Ureter (tissue), 1 donor: ENCODE results near the gene SPOCK1. TPM values are rescaled to one million over a fixed set of nuclear protein-coding genes. Genes with fewer than 3 reads are reported as not detected.

Source experiments
- DNase-seq: peaks from one replicate; pipeline ENCODE4 v3.0.0-alpha.2; 2020; ENCODE audit warnings: low spot score
- total RNA-seq: library from RNA; stranded (reverse); gene quantifications from one replicate; pipeline ENCODE4 v1.2.4, GENCODE V29; 2023
- donor health status: DM: yes; HTN: yes; CAD: no.

The SPOCK1 gene
- total RNA-seq, 1 donor from 2014 or later, result 15.6 TPM

DNA sequence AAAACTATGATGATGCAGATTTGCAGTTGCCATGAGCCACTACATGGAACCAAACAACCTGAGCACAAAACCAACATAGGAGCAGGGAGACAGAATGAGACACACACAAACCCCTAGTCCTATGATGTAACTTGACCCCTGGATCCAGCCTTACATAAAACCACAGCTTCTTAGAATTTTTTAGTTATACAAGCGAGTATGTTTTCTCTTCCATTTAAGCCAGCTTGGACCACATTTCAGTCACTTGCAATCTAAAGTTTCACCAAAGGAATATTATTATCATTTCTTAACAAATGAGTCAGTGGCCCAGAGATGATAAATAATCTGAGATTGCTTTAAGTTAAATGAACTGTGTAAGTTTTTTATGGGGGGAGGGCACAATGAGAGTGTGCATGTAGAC, 6.8 kb downstream of the SPOCK1 start:
- no peak for DNase-seq

DNA sequence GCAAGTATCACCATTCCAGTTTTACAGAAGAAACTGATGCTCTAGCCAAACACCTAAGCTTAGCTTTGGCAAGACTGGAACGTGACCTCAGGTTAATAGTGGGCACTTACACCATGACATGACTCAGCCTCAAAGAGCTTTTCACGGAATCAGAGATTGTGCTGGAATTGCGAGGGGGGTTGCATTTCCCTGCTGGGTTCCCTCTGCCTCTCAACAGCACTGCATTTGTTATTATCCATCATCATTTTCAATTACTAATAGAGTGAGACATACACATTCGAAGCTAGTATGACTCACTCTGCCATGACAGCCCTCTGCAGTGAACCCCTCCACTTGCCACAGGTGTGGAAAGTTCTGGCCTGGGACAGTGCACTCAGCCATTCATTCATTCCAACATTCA, 8.0 kb downstream of the SPOCK1 start:
- DNase-seq, result no peak

DNA sequence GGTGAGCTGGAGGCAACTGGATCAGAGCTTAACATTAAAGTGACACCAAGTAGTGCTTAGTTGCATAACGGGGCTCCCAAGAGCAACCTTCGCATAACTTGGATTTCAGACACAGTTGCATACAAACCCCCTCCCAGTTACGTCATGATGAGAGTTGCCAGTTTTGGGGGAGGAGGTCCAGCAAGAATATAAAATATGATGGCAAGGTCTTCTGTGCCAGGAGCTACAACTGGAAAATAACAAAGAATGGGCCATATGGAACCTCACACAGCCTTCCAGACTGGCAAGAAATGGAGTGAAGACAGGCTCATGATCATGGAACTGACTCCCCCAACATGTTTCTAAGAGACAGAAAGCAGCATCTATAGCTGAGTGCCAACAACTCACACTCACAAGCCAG, 8.5 kb downstream of the SPOCK1 start:
- DNase-seq, result no peak

DNA sequence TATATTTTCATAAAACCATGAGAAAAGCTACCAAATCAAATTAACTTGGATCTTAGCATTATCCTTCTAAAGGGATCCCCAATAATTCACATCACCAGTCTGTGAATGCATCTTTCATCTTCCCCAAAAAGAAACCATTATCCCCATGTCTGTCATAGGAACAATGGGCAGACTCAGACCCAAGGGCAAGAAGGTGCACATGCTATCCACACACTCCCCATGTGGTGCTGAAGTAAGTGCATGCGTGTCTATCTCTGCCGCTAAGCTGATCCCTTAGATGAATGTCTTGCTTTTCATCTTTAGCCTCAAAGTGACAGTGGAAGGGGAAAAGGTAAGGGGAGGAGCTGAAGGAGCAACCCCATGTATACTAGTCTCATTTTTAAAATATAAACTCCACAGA, 10.2 kb downstream of the SPOCK1 start:
- no peak for DNase-seq

DNA sequence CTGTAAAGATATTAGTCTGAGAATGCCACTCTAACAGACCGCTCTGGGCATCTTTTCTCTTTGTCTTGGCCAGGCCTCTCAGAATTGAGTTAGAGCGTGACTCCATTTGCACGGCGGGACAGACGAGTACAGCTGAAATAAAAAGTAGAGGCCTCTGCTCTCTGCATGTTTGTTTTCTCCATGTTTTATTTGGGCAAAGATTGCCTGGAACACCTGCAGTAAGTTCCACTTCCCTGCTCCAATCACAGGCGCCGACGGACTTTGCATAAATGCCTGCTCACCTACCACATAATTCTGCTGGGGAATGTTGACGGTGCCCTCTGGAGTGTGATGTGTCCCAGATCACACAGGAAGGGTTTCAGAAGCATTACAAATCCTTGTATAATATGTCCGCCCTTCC, 10.6 kb downstream of the SPOCK1 start:
- DNase-seq, result no peak

DNA sequence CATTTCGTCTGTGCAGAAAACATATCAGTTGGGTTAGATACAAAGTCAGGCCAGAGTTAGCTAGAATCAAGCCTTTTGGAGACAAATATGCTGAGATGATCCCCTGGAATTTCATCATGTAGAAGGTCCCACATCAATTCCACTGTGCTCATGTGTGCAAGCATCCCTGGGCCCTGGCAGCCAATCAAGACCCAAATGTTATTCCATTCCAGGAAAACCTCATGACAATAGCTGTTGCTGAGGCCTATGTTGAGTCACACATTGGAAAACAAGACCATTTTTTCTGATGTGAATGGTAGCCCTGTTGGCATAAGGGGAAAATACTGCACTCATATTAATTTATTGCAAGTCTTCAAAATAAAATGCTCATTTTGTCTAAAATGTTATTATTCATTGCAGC, 11.5 kb downstream of the SPOCK1 start:
- DNase-seq, result no peak

DNA sequence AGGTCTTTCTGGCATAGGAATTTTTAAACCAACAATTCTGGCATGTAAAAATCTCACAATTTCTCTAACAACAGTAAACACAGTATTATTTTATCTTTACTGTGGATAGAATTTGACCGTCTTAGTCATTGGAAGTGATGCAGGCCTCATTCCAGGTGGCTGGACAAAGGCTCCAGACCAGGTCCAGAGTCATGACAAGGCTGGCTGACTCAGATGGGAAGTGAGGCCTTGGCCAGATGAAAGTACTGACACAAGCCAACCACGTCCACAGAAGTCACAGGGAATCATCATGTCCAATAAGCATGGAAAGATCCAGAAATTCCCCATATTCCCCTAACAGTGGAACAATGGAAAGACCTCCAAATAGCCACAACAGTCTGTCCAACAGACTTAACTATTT, 12.4 kb downstream of the SPOCK1 start:
- no peak for DNase-seq

DNA sequence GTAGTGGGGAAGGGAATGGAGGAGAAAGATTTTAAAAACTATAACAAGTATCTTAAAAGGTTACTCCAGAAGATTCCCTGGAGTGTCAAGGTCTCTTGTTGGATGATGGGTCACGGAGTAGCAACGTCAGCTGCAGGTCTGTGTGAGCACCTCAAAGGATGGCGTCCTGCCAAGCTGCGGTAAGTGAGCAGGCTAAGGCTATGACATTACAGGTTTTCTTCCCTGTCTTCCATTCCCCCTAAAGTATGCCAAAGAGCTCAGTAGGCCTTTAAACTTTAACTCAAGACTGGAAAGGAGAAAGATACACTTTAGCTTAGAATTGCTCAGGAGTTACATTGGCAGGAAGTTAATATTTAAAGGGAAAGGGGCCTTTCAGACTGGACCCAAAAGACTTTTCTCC, 17.5 kb downstream of the SPOCK1 start:
- DNase-seq, result no peak

DNA sequence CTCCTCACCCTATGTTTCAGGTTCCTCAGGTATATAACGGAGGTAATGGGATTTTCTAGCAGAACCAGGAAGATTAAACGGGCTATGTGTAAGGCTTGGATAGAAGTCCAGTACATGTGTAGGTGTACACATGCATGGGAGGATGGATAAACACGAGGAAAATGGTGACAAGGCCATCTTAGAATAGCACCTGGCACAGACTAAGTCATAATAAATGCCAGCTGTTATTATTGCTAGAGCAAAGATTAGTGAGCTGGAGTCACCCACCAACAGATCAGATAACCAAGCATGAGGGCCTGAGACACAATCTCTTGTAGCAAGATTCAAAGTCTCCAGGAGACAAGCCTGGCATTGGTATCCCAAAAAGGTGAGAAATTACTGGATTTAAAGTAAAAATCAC, 21.1 kb downstream of the SPOCK1 start:
- no peak for DNase-seq

DNA sequence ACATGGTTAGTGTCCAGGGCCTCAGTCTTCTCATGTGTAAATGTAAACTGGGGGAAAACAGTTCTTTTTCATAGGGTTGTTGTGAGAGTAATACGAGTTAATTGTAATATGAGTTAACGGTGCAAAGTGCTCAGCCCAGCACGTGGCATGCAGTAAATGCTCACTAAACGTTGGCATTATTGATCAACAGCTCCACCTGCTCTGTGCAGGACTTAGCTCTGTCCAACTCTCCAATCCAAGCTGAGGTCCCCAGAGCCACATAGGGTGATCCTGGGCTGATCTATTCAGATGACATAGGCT, 28.3 kb downstream of the SPOCK1 start:
- DNase-seq, result no peak

DNA sequence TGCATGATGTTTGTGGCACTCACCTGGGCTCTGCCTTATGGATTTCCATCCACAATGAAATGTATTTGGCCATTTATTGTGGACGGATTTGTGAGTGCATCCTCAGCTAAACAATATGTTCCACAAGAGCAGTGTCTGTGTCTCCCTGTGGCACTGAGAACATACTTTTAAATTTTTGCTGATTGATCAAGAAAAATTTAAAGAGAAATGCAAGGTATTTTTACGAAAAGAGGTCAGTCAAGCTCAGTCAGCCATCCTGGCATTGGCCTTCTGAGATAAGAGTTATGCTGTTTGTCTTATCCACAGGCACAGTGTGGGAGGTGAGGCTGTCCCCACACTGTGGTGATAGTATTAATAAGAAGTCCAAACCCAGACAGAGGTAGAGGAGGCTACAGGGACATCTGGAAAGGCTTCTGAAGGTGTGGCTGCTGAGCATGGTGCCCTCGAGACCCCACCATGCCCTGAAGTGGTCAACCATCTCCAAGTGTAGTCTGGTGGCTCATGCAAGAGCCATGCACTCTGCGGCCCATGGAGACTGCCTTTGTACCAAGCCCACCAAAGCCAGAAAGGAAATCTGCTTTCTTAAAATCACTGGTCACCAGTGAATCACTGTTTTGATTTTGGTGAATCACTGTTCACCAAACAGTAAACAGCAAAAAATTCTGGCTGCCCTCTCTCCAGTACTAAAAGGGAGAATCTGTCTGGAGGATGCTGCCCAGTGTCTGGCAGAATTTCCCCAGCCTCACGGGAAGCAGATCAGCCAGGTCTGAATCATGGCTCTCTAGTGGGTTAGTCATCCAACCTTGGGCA, 28.8 kb downstream of the SPOCK1 start:
- DNase-seq, result no peak

DNA sequence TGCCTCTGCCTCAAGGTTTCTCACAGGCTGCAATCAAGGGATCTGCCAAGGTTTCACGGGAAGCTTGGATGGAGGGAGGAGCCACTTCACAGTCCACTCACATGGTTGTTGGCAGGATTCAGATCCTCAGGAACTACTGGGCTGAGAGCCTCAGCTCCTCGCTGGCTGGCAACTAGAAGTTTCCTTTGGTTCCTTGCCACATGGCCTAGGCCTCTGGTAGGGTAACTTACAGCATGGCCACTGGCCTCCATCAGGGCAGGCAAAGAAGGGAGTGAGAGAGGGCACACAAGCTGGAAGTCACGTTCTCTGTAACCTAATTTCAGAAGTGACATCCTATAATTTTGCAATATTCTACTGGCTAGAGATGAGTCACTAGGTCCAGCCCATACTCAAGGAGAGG, 32.2 kb downstream of the SPOCK1 start:
- no peak for DNase-seq

DNA sequence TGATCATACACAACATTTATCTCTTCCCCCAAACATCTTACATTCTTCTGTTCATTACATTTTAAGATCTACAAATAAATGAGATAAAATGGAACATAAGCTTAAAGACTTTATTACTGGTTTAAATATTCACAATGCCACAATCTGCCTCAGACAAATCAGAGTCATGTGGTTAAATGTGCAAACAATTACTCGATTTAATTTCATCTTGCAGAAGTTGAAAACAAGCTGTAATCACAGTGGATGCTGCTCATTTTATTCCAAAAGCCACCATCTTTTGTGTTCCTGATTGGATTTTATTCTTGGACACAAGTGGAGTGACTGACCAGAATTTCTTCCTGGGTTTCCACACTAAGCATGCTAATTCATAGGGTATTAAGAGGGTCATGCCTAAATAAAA, 33.2 kb downstream of the SPOCK1 start:
- no peak for DNase-seq

DNA sequence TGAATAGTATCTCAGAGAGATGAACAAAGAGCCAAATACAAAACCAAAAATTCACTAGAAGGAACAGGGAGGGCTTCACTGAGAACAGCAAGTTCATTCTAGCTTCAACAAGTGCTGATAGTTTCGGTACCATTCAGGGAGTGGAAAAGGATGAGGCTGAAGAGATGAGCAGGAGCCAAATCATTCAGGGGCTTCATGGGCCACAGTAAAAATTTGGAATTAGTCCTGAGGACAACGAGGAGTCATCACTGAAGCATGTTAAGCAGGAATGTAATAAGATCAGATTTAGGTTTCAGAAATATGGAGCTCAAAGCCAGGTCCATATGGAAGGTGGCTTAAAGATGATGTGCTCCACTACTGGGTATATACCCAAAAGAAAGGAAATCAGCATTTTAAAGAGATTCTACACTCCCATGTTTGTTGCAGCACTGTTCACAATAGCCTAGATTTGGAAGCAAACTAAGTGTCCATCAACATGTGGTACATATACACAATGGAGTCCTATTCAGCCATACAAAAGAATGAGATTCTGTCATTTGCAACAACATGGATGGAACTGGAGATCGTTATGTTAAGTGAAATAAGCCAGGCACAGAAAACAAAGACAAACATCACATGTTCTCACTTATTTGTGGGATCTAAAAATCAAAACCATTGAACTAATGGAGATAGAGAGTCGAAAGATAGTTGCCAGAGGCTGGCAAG, 36.2 kb downstream of the SPOCK1 start:
- no peak for DNase-seq

DNA sequence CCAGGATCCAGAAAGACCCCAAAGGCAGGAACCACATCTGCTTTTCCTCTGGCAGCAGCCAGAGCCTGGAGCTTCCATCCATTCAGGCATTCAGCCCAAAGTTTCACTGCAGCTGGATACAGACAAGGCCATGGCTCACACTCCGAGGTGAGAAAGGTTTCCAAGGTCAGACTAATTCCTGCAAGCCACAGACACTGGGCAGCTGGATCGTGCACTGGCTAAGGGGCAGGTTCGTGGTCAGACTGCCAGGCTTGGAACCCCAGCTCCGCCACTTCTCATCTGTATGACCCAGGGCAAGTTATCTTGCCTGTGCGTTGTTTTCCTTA, 36.9 kb downstream of the SPOCK1 start:
- no peak for DNase-seq

DNA sequence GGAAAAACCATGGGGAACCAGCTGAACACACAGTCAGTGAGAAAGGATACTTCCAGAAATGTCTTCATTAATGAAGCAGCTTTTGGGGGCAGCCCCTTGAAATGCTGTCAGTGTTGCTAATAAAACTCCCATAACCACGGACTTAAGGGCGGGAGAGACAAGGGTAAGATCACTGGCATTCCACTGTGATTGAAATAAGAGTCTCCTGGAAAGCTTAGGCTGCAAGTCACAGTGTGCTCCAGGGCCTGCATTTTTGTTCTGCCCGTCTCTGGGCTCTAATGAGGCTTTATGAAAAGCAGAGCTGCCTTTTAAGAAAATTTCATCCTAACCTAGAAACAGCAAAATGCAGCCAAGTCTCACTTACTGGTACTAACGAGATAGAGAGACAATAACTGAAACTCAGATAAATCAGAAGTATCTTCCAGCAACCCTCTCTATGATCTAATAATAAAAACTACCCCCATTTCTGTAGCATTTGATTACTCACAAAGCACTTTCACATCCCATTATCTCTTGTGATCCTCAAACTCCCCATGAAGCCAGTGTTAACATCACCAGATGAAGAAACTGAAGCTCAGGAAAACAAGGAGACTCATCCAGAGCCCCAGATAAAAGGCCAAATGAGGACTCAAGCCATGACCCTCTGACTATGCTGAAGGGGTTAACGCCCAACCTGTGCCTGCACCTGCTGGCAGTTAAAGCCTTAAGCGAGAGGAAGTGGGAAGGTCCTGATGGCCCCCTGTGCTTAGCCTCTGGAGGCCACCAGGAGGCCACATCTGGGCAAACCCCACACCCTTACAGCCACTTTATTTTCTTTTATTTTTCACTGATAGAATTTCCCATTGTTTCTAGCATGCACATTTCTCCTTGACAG, 37.5 kb downstream of the SPOCK1 start:
- no peak for DNase-seq

DNA sequence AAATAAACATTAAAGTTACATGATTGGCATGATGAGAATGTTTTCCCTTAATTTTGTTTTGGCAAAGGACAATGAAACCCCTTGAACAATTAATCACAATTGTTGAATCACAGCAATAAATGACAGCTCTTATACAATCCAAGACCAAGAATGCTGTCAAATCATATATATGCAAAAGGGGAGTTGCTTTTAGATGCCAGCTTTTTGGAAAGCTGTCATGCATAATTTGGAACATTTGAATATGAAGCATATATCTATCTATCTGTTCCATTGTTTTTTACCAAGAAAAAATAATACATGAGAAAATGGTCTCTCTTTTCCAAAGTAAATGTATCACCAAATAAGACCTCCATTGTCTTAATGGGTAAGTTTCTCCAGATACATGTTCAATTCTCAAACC, 44.5 kb downstream of the SPOCK1 start:
- no peak for DNase-seq

DNA sequence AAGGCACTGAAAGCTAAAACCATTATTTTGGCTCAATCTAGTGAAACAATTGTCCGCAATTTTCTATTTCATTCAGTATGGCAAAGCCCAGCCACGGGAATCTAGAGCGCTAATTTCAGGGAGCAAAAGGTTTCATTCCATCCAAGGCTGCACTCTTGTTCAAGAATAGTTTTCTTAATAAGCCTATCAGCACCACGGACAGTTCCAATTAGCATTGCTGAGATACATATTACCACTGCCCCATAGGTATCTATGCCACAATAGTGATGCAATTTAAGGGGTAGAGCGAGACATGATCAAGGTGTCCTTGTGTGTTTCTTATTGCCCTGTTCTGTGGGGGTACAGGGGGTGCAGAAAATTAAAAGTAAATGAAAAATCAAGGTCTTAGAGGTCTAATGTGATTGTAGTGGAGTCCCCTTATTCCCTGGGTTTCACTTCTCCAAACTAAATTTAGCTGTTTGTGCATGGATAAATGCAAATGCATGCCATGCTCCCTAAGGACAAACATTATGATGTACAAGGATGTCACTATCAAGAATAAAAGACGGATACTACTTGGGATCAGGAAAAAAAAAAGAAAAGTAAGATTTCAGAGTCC, 45.5 kb downstream of the SPOCK1 start:
- no peak for DNase-seq

DNA sequence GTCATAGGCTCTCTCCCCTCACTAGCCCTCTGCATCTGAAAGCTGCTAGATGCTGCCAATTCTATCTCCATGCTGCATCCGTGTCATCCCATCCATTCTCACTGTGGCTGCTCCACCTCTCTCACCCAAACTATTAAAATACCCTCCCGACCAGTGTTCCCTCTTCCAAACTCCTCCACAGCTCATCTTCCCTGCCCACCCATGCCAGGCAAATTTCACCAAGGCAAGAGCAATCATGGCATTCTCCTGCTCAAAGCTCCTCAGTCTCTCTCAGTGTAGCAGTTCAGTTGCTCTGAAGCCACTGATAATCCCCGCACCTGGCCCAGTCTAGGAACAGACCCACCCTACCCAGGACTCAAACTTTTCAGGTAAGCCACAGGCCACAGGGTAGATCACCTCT, 48.4 kb downstream of the SPOCK1 start:
- DNase-seq, result no peak

DNA sequence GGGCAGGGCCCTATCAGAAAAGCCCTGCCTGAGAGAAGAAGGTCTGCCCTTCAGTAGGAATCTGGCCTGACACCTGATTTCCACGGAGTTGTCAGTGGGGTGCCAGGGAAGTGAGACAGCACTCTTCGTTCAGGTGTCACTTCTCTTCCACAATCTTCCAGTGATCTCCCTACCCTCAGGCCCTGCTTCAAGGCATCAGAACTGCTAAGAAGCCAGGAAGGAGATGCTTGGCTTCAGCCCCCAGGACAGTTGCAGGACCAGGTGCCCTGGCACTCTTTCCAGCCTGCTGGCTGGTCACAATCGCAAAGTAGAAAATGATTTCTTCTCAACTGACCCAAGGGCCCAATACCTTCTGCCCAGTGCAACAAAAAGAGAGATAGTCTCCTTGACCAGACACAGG, 50.3 kb downstream of the SPOCK1 start:
- no peak for DNase-seq

DNA sequence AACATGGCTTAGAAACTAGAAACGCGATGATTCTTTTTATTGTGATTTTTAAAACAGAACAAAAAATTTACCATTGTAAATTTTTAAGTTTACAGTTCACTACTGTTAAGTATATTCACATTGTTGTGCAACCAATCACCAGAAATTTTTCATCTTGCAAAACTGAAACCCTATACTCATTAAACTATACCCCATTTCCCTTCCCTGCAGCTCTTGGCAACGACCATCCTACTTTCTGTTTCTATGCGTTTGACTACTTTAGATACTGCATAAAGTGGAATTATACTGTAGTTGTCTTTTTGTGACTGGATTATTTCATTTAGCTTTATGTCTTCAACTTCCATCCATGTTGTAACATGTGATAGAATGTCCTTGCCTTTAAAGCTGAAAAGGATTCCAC, 52.5 kb downstream of the SPOCK1 start:
- no peak for DNase-seq

DNA sequence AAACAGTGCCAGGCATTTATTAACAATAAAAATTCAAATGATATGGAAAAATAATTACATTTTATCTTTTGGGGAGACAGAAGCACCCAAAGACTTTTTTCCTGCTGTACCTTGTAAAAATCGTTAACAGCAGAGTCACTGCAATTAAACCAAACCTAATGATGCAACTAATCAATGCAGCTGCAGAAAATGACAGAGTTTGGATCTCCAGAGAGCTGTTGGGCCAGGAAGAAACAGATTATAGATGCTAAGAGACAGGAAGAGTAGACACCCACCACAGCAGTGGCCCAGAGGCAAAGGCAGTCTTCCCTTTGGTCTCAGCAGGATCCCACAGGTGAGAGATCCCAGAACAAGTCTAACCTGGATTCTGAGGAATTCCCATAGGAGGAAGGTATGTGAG, 53.0 kb downstream of the SPOCK1 start:
- no peak for DNase-seq

DNA sequence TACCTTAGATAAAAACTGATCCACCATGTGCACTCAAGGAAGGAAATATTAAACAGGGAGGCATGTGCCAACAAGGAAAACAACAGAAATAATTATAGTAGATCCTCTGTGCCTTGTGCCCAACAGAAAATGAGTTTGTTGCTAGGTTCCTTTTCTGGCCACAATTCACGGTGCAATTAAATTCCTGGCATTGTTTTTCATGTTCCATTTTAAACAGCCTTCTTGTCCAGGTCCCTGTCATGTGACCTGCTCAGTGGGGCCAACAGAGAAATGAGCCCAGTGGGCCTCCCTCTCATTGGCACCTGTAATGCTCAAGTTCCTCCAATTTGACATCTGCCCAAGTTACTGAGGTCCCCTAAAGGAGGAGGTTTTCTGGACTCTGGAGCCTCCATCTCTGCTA, 56.5 kb downstream of the SPOCK1 start:
- DNase-seq, result no peak
